ENCODE results near the gene GZMB.

DNA sequence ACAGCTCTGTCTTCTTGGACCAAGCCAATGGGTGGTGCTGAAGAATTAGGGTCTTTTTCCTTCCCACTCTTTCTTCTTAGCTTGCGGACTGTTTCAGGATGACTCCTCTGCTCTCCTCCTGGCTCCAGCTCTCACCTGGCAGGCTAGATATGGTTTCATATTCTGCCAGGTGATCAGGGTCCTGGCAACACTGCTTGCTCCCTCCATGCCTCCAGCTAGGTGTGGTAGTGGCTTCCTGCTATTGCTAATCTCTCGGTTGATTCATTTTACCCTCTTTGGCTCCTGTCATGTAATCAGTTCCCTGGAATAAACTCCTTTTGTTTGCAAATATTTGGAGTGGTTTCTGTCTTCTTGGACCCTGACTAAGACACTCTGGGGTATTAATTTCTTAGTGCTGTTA, 20.2 kb downstream of the GZMB start:
- TF ChIP-seq CTCF (IDR thresholded peaks at IDR 0.05), result no peak
- no peak for TF ChIP-seq POLR2A (IDR thresholded peaks at IDR 0.05)
